SK-N-SH (cell line): Measurements from ENCODE around the gene AGR3. TPM values are rescaled to one million over a fixed set of nuclear protein-coding genes. Genes with fewer than 3 reads are reported as not detected.
A peak's percentile ranks its signal among the peaks of the same experiment; 100 is the strongest.

ENCODE experiments used
- CTCF ChIA-PET: fragments of 300-600, 350-600 bp; formaldehyde crosslinking; extraction: SDS; loops from one replicate; lab custom pipeline; 2021; lab: Yijun Ruan, JAX
- POLR2A ChIA-PET: fragments of 350-600 bp; sonication (Branson Sonifier 250); formaldehyde crosslinking; extraction: SDS; loops from one replicate; lab custom pipeline; 2020; ENCODE audit warnings: antibody characterized with exemption, inconsistent platforms; lab: Yijun Ruan, JAX
- DNase-seq: peaks from one replicate; pipeline ENCODE4 v3.0.0; 2012
- H2AFZ ChIP-seq: fragments of 200-600 bp; sonication (generic); 2 replicates; pipeline ENCODE4 v1.8.1; 2016; ENCODE audit warnings: antibody characterized with exemption, mild to moderate bottlenecking, low read depth
- H3F3A ChIP-seq: fragments of 200-600 bp; sonication (generic); replicated peaks from 2 replicates; pipeline ENCODE3; 2016; ENCODE audit warnings: antibody characterized with exemption, mild to moderate bottlenecking; ENCODE audit not compliant: insufficient read depth
- H3K27ac ChIP-seq, 2 experiments: fragments of 200-500 bp in 1 of 2; fragments of 200-600 bp in 1 of 2; sonication (Bioruptor generic) in 1 of 2; sonication (generic), shearing (Covaris generic) in 1 of 2; 2 replicates each; pipeline versions ENCODE4 v1.5.1 to v1.6.1; 2014 to 2016; ENCODE audit warnings: low read depth in 2 of 2, inconsistent platforms in 1 of 2, low read length in 1 of 2, mild to moderate bottlenecking in 1 of 2, mixed read lengths in 1 of 2
- H3K27me3 ChIP-seq: fragments of 200-600 bp; sonication (generic), shearing (Covaris generic); 2 replicates; pipeline ENCODE4 v1.6.1; 2016; ENCODE audit warnings: mixed run types; ENCODE audit not compliant: insufficient read depth
- H3K36me3 ChIP-seq, 2 experiments: fragments of 200-500 bp in 1 of 2; fragments of 200-600 bp in 1 of 2; sonication (Bioruptor generic) in 1 of 2; sonication (generic) in 1 of 2; replicated peaks in 1 of 2; 2 replicates each; pipeline versions ENCODE3 to v1.5.1; 2014 to 2016; ENCODE audit warnings: low read length in 1 of 2, mild to moderate bottlenecking in 1 of 2; ENCODE audit not compliant: insufficient read depth in 2 of 2, control insufficient read depth in 1 of 2
- H3K4me1 ChIP-seq, 2 experiments: fragments of 200-500 bp in 1 of 2; fragments of 200-600 bp in 1 of 2; sonication (Bioruptor generic) in 1 of 2; sonication (generic), shearing (Covaris generic) in 1 of 2; 2 replicates each; pipeline versions ENCODE4 v1.5.1 to v1.6.1; 2014 to 2016; ENCODE audit warnings: low read depth in 1 of 2, low read length in 1 of 2, mixed run types in 1 of 2; ENCODE audit not compliant: insufficient read depth in 2 of 2, control insufficient read depth in 1 of 2
- H3K4me2 ChIP-seq: fragments of 200-600 bp; sonication (generic), shearing (Covaris generic); 2 replicates; pipeline ENCODE4 v1.6.1; 2017; ENCODE audit warnings: mixed run types
- H3K4me3 ChIP-seq, 2 experiments: fragments of 200-500 bp in 1 of 2; fragments of 200-600 bp in 1 of 2; sonication (Bioruptor generic) in 1 of 2; sonication (generic), shearing (Covaris generic) in 1 of 2; 2 replicates each; pipeline versions ENCODE4 v1.5.1 to v1.8.1; 2014 to 2016; ENCODE audit warnings: low read depth in 2 of 2, inconsistent platforms in 1 of 2, low read length in 1 of 2, mild to moderate bottlenecking in 1 of 2, mixed read lengths in 1 of 2, moderate library complexity in 1 of 2
- H3K79me2 ChIP-seq: fragments of 200-600 bp; sonication (generic); 2 replicates; pipeline ENCODE4 v1.8.1; 2017; ENCODE audit warnings: mild to moderate bottlenecking; ENCODE audit not compliant: insufficient read depth
- H3K9ac ChIP-seq: fragments of 200-600 bp; sonication (generic); 2 replicates; pipeline ENCODE4 v1.6.1; 2017; ENCODE audit warnings: mixed run types
- H3K9me2 ChIP-seq: fragments of 200-600 bp; sonication (generic); 2 replicates; pipeline ENCODE4 v1.6.1; 2017; ENCODE audit warnings: mixed run types
- H3K9me3 ChIP-seq: fragments of 200-600 bp; sonication (generic); 2 replicates; pipeline ENCODE4 v1.6.1; 2017; ENCODE audit warnings: mixed run types, mild to moderate bottlenecking, moderate library complexity
- H4K20me1 ChIP-seq: fragments of 200-600 bp; sonication (generic); 2 replicates; pipeline ENCODE4 v1.6.1; 2017; ENCODE audit warnings: mild to moderate bottlenecking, mixed run types; ENCODE audit not compliant: insufficient read depth
- CTCF ChIP-seq: fragments of 200-600 bp; sonication (generic); IDR thresholded peaks from 2 replicates; pipeline ENCODE4 v1.6.1; 2017; ENCODE audit warnings: antibody characterized with exemption, mild to moderate bottlenecking, moderate library complexity
- FOSL2 ChIP-seq: IDR thresholded peaks from 2 replicates; pipeline ENCODE4 v1.4.0; 2012; ENCODE audit warnings: low read depth, mild to moderate bottlenecking, moderate library complexity, borderline replicate concordance
- FOXJ3 ChIP-seq: sonication (generic); formaldehyde crosslinking; IDR thresholded peaks from 2 replicates; pipeline ENCODE4 v1.5.1; 2020; ENCODE audit warnings: mild to moderate bottlenecking, missing genetic modification reagents
- GATA2 ChIP-seq: sonication (generic); formaldehyde crosslinking; IDR thresholded peaks from 2 replicates; pipeline ENCODE4 v1.5.0; 2020; ENCODE audit warnings: mild to moderate bottlenecking, missing genetic modification reagents
- JUND ChIP-seq: IDR thresholded peaks from 2 replicates; pipeline ENCODE4 v1.4.0; 2012
- MAX ChIP-seq: IDR thresholded peaks from 2 replicates; pipeline ENCODE4 v1.4.0; 2012; ENCODE audit warnings: low read depth
- MEF2A ChIP-seq: IDR thresholded peaks from 2 replicates; pipeline ENCODE4 v1.4.0; 2012; ENCODE audit warnings: low read depth, borderline replicate concordance
- POLR2AphosphoS5 ChIP-seq: IDR thresholded peaks from 2 replicates; pipeline ENCODE4 v1.6.1; 2012; ENCODE audit warnings: low read depth, low read length
- SIN3A ChIP-seq: IDR thresholded peaks from 2 replicates; pipeline ENCODE4 v1.6.1; 2012; ENCODE audit warnings: low read depth, mild to moderate bottlenecking, low read length, moderate library complexity, borderline replicate concordance
- TEAD4 ChIP-seq: IDR thresholded peaks from 2 replicates; pipeline ENCODE4 v1.4.0; 2012; ENCODE audit warnings: mild to moderate bottlenecking, borderline replicate concordance; ENCODE audit not compliant: insufficient read depth
- whole genome bisulfite sequencing: methylation state at CpG from one replicate; pipeline ENCODE4 v1.1.6; 2017; ENCODE audit warnings: low lambda C conversion rate; 5-methylcytosine and 5-hydroxymethylcytosine counted together
- polyA plus RNA-seq, 3 experiments: library from polyadenylated mRNA; depleted of rRNA; stranded (reverse); fragments of >200 nt; gene quantifications; 2 replicates each; pipeline ENCODE4 v1.2.3, GENCODE V29; 2012
- TF ChIP-seq, protein P1 (sequence below): IDR thresholded peaks from 2 replicates; pipeline ENCODE4 v1.4.0; 2012; ENCODE audit warnings: low read depth, borderline replicate concordance
- TF ChIP-seq, protein P2 (sequence below): IDR thresholded peaks from 2 replicates; pipeline ENCODE4; 2012

AGR3 gene
- polyA plus RNA-seq, 1 of the 3 experiments (the other 2 are of a cell fraction): not detected

DNA sequence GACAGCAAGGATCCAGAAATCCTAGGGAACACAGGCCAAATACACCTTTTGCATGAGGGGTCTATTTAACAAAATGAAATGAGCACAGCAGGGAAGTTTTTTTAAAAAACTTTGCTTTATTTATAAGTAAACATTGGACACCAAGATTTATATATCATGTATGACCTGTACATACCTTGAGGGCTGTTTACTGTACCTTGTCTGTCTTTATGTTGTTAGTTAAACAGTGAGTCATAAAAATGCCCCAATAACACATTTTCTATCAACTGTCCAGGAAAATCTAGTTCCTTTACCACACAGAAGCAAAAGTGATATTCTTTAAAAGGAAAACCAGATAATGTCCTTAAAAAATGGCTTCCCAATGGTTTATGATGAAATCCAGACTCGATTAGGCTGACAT is 45.1 kb upstream of the AGR3 start:
- ChIA-PET CTCF (interaction anchor here (0.9 to 1.5 kb wide), 3 partner anchors 19 to 234 kb away, joined by 3 read pairs; no protein-coding TSS in a partner anchor), POLR2A (no interaction called here)
- H3K4me1 ChIP-seq: peaks cover 0 to 1% of the 10 kb centered on the region in 2 experiments; a peak in 1 of 4 replicates
- H3K79me2 ChIP-seq: no peaks in the 10 kb centered on the region
- H3K27me3 ChIP-seq: no peaks in the 10 kb centered on the region; the same call in 1 of the 2 replicates
- H4K20me1 ChIP-seq: no peaks in the 10 kb centered on the region
- no peak overlapping the region for H3K9ac ChIP-seq
- no peak overlapping the region for H3K4me3 ChIP-seq
- DNase-seq: no peak
- no peak overlapping the region for H3K27ac ChIP-seq
- no peaks in the 10 kb centered on the region for H3K36me3 ChIP-seq
- 0% methylated on average over 1 of the region's 1 CpG for WGBS
- no peaks in the 10 kb centered on the region for H3F3A ChIP-seq
- no peak overlapping the region for H2AFZ ChIP-seq
- TF ChIP-seq MEF2A (no peak), FOXJ3 (CRISPR knock-in tag) (no peak), GATA2 (CRISPR knock-in tag) (no peak), SIN3A (no peak), FOSL2 (no peak), TEAD4 (no peak), POLR2AphosphoS5 (no peak), MAX (no peak)
- TF ChIP-seq, protein P1, sequence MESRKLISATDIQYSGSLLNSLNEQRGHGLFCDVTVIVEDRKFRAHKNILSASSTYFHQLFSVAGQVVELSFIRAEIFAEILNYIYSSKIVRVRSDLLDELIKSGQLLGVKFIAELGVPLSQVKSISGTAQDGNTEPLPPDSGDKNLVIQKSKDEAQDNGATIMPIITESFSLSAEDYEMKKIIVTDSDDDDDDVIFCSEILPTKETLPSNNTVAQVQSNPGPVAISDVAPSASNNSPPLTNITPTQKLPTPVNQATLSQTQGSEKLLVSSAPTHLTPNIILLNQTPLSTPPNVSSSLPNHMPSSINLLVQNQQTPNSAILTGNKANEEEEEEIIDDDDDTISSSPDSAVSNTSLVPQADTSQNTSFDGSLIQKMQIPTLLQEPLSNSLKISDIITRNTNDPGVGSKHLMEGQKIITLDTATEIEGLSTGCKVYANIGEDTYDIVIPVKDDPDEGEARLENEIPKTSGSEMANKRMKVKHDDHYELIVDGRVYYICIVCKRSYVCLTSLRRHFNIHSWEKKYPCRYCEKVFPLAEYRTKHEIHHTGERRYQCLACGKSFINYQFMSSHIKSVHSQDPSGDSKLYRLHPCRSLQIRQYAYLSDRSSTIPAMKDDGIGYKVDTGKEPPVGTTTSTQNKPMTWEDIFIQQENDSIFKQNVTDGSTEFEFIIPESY: no peak
- H3K9me3 ChIP-seq: no peaks in the 10 kb centered on the region
- no peaks in the 10 kb centered on the region; the same call in 1 of the 2 replicates for H3K9me2 ChIP-seq
- no peak overlapping the region for H3K4me2 ChIP-seq

DNA sequence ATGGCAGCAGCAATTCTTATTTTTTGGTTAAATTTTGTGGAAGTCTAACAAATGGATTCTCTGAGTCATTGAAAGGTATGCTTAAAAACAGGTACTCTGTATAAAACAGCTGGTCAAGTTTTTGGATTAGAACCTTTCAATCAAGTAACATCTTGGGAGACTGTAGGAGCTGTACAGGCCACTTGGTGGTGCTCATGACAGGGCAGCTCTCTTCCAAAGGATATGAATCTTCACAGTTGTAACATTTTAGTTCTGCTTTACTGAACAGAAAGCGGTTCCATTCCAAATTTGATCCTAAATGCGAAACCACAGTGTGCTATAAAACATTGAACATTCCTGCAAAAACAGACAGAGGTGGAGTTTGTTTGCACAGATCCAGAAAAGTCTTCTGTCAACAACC is 44.5 kb upstream of the AGR3 start:
- no peak overlapping the region for H3K4me2 ChIP-seq
- H2AFZ ChIP-seq: no peak overlapping the region

More for the DNA sequence above, 44.5 kb upstream of the AGR3 start:
- Histone ChIP-seq H3F3A (no peaks in the 10 kb centered on the region), H3K4me1 (peaks cover 0 to 7% of the 10 kb centered on the region in 2 experiments; a peak in 1 of 4 replicates), H3K27ac (no peak overlapping the region), H3K9me2 (no peaks in the 10 kb centered on the region), H3K36me3 (no peaks in the 10 kb centered on the region), H4K20me1 (no peaks in the 10 kb centered on the region), H3K79me2 (no peaks in the 10 kb centered on the region), H3K9ac (no peak overlapping the region), H3K4me3 (no peak overlapping the region), H3K27me3 (no peaks in the 10 kb centered on the region; the same call in 1 of the 2 replicates), H3K9me3 (no peaks in the 10 kb centered on the region)
- POLR2A ChIA-PET: no interaction called here
- TF ChIP-seq JUND (no peak), CTCF (peak; percentile 37)
- TF ChIP-seq, protein P2, sequence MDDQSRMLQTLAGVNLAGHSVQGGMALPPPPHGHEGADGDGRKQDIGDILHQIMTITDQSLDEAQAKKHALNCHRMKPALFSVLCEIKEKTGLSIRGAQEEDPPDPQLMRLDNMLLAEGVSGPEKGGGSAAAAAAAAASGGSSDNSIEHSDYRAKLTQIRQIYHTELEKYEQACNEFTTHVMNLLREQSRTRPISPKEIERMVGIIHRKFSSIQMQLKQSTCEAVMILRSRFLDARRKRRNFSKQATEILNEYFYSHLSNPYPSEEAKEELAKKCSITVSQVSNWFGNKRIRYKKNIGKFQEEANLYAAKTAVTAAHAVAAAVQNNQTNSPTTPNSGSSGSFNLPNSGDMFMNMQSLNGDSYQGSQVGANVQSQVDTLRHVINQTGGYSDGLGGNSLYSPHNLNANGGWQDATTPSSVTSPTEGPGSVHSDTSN: no peak
- DNase-seq: no peak
- CTCF ChIA-PET: interaction anchor here (0.9 to 1.5 kb wide), 4 partner anchors 19 to 234 kb away, joined by 3 read pairs; no protein-coding TSS in a partner anchor
- 9% methylated on average over 2 of the region's 2 CpGs for WGBS
